HCT116 (cell line): ENCODE results near the gene SSNA1. TPM values are rescaled to one million over a fixed set of nuclear protein-coding genes. Genes with fewer than 3 reads are reported as not detected.

Source experiments
- ATAC-seq: fragments of 200-7000 bp; cut with Tn5 transposase; 2 replicates; pipeline ENCODE4 v1.9.1; 2020; ENCODE audit warnings: mild to moderate bottlenecking, moderate library complexity
- BruUV-seq: library from RNA; stranded (reverse); fragments of 400-500 nt; replicated peaks from 2 replicates; lab custom pipeline; 2021; lab: Mats Ljungman, UMichigan
- CTCF ChIA-PET: fragments of 300-600 bp; sonication (Branson Sonifier 250); formaldehyde crosslinking; loops from one replicate; lab custom pipeline; 2021; ENCODE audit warnings: antibody characterized with exemption; lab: Charles Lee
- POLR2A ChIA-PET: fragments of 300-600, 350-600 bp; sonication (Branson Sonifier 250); formaldehyde crosslinking; loops from one replicate; lab custom pipeline; 2021; ENCODE audit warnings: antibody characterized with exemption; lab: Charles Lee
- RAD21 ChIA-PET, 2 experiments: fragments of 300-600 bp; sonication (Branson Sonifier 250); formaldehyde crosslinking; loops; one replicate each; lab custom pipeline; 2023; ENCODE audit warnings: low total read pairs in 2 of 2; ENCODE audit not compliant: uncharacterized antibody in 2 of 2, unreplicated experiment in 2 of 2, low non-redundant PET in 1 of 2; lab: Charles Lee
- DNase-seq: peaks from one replicate; pipeline ENCODE4 v3.0.0-alpha.2; 2010; ENCODE audit warnings: low read depth, low spot score
- H2AFZ ChIP-seq: fragments of 200-600 bp; shearing (Covaris generic), sonication (generic); 2 replicates; pipeline ENCODE4 v1.6.1; 2017; ENCODE audit warnings: low read depth, mixed run types, mixed read lengths, antibody characterized with exemption, low read length; ENCODE audit not compliant: poor library complexity, severe bottlenecking
- H3K27ac ChIP-seq: 2 replicates; pipeline ENCODE4 v1.5.1; 2012; ENCODE audit warnings: low read depth, low read length
- H3K27me3 ChIP-seq: fragments of 200-600 bp; sonication (generic); 2 replicates; pipeline ENCODE4 v1.6.1; 2016; ENCODE audit warnings: mixed run types, low read length, mixed read lengths; ENCODE audit not compliant: insufficient read depth
- H3K36me3 ChIP-seq, 2 experiments: fragments of 200-500 bp in 1 of 2; fragments of 200-600 bp in 1 of 2; sonication (Bioruptor generic) in 1 of 2; sonication (generic) in 1 of 2; 2 replicates each; pipeline versions ENCODE4 v1.5.1 to v1.6.1; 2014 to 2016; ENCODE audit warnings: low read length in 2 of 2, inconsistent platforms in 1 of 2, mixed read lengths in 1 of 2, mixed run types in 1 of 2; ENCODE audit not compliant: insufficient read depth in 2 of 2, control insufficient read depth in 1 of 2
- H3K4me1 ChIP-seq, 2 experiments: fragments of 200-600 bp in 1 of 2; sonication (generic) in 1 of 2; 2 replicates each; pipeline versions ENCODE4 v1.5.1 to v1.6.1; 2012 to 2017; ENCODE audit warnings: low read length in 2 of 2, inconsistent platforms in 1 of 2, mild to moderate bottlenecking in 1 of 2, mixed read lengths in 1 of 2, mixed run types in 1 of 2, moderate library complexity in 1 of 2; ENCODE audit not compliant: insufficient read depth in 2 of 2, control insufficient read depth in 1 of 2
- H3K4me2 ChIP-seq: fragments of 200-600 bp; sonication (generic); 2 replicates; pipeline ENCODE4 v1.6.1; 2017; ENCODE audit warnings: mixed run types, low read length, mixed read lengths
- H3K4me3 ChIP-seq, 2 experiments: fragments of 200-600 bp in 1 of 2; sonication (generic) in 1 of 2; replicated peaks in 1 of 2; 2 replicates each; pipeline ENCODE4 v1.5.1; 2011 to 2016; ENCODE audit warnings: low read length in 2 of 2, control low read depth in 1 of 2, low read depth in 1 of 2, mild to moderate bottlenecking in 1 of 2, mixed read lengths in 1 of 2, mixed run types in 1 of 2
- H3K79me2 ChIP-seq: fragments of 200-600 bp; sonication (generic); 2 replicates; pipeline ENCODE4 v1.6.1; 2017; ENCODE audit warnings: mild to moderate bottlenecking, mixed run types, low read length, moderate library complexity, mixed read lengths; ENCODE audit not compliant: insufficient read depth
- H3K9ac ChIP-seq: fragments of 200-600 bp; sonication (generic); 2 replicates; pipeline ENCODE4 v1.6.1; 2016; ENCODE audit warnings: low read length, mixed read lengths
- H3K9me2 ChIP-seq: fragments of 200-600 bp; sonication (generic), shearing (Covaris generic); 2 replicates; pipeline ENCODE4 v1.6.1; 2017; ENCODE audit warnings: mixed run types, mild to moderate bottlenecking, moderate library complexity; ENCODE audit not compliant: insufficient read depth
- H3K9me3 ChIP-seq, 2 experiments: fragments of 200-500 bp in 1 of 2; fragments of 200-600 bp in 1 of 2; sonication (Bioruptor generic) in 1 of 2; sonication (generic) in 1 of 2; 2 replicates each; pipeline ENCODE4 v1.6.1; 2014 to 2017; ENCODE audit warnings: low read length in 2 of 2, mixed read lengths in 2 of 2, inconsistent platforms in 1 of 2, low read depth in 1 of 2, mild to moderate bottlenecking in 1 of 2, mixed run types in 1 of 2, moderate library complexity in 1 of 2; ENCODE audit not compliant: control insufficient read depth in 1 of 2, insufficient read depth in 1 of 2
- H4K20me1 ChIP-seq: fragments of 200-600 bp; sonication (generic), shearing (Covaris generic); 2 replicates; pipeline ENCODE4 v1.6.1; 2017; ENCODE audit warnings: mixed run types, mild to moderate bottlenecking, moderate library complexity; ENCODE audit not compliant: insufficient read depth
- CBX3 ChIP-seq: IDR thresholded peaks from 2 replicates; pipeline ENCODE4 v1.6.1; 2012; ENCODE audit warnings: low read depth
- EZH2 ChIP-seq: fragments of 200-600 bp; sonication (generic); IDR thresholded peaks from 2 replicates; pipeline ENCODE4 v1.6.1; 2017; ENCODE audit warnings: antibody characterized with exemption, mixed run types
- FOSL1 ChIP-seq: IDR thresholded peaks from 2 replicates; pipeline ENCODE4 v1.6.1; 2012; ENCODE audit warnings: low read depth
- POLR2AphosphoS5 ChIP-seq: IDR thresholded peaks from 2 replicates; pipeline ENCODE4 v1.6.1; 2011; ENCODE audit warnings: mild to moderate bottlenecking, low read depth, low read length, moderate library complexity
- RAD21 ChIP-seq: IDR thresholded peaks from 2 replicates; pipeline ENCODE4 v1.6.1; 2012; ENCODE audit warnings: low read depth, mild to moderate bottlenecking
- SIN3A ChIP-seq: IDR thresholded peaks from 2 replicates; pipeline ENCODE4 v1.6.1; 2012; ENCODE audit warnings: low read depth
- SP1 ChIP-seq: IDR thresholded peaks from 2 replicates; pipeline ENCODE4 v1.6.1; 2012; ENCODE audit warnings: low read depth
- SRF ChIP-seq: IDR thresholded peaks from 2 replicates; pipeline ENCODE4 v1.6.1; 2012; ENCODE audit warnings: low read depth
- TCF7L2 ChIP-seq: IDR thresholded peaks from 2 replicates; pipeline ENCODE4 v1.7.0; 2011; ENCODE audit warnings: borderline replicate concordance, inconsistent platforms; ENCODE audit not compliant: insufficient read depth, insufficient read length; ENCODE audit errors: extremely low read depth
- intact Hi-C: fragments of 100-400 bp; cut with micrococcal nuclease; formaldehyde crosslinking; loops from 2 replicates; pipeline ENCODE4 v1.10.0; 2022
- total RNA-seq: library from RNA; stranded (reverse); gene quantifications from one replicate; pipeline ENCODE4 v1.2.1, GENCODE V29; 2021; ENCODE audit not compliant: unreplicated experiment
- TF ChIP-seq, protein P1 (sequence below): IDR thresholded peaks from 2 replicates; pipeline ENCODE4 v1.6.1; 2012; ENCODE audit warnings: low read depth
- TF ChIP-seq, protein P2 (sequence below): IDR thresholded peaks from 2 replicates; pipeline ENCODE4 v1.6.1; 2011; ENCODE audit warnings: mild to moderate bottlenecking, low read length, moderate library complexity; ENCODE audit not compliant: insufficient replicate concordance; ENCODE audit errors: extremely low read depth
- TF ChIP-seq, protein P3 (sequence below): IDR thresholded peaks from 2 replicates; pipeline ENCODE4 v1.6.1; 2012
- TF ChIP-seq, protein P4 (sequence below): IDR thresholded peaks from 2 replicates; pipeline ENCODE4 v1.6.1; 2012
- TF ChIP-seq, protein P5 (sequence below), 3 experiments: fragments of 200-600 bp in 1 of 3; sonication (generic) in 1 of 3; IDR thresholded peaks in 2 of 3; conservative IDR thresholded peaks in 1 of 3; 2 replicates each; pipeline ENCODE4 v1.5.1; 2012 to 2017; ENCODE audit warnings: low read depth in 2 of 3, low read length in 2 of 3, antibody characterized with exemption in 1 of 3, borderline replicate concordance in 1 of 3, control low read depth in 1 of 3, mild to moderate bottlenecking in 1 of 3, mixed read lengths in 1 of 3, mixed run types in 1 of 3, moderate library complexity in 1 of 3; ENCODE audit not compliant: insufficient read depth in 1 of 3

SSNA1 gene
- total RNA-seq, 1 experiment from 2014 or later: 84.7 TPM

DNA sequence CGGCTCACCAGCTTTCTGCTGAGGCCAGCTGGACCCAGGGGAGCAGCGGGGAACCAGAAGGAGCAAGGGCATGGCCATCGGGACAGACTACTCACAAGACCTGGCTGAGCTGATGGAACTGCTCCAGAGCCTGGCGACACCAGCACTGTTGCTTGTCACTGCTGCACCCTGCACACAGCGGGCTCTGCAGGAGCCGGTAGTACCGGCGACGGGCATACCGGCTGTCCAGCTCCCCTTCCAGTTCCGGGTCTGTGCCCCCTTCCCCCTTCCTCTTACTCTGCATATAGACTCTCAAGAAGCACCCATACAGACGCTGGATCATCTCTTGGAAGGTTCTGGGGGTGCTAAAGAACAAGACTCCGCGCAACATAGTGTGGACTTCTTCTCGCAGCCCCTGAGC lies 1.1 kb upstream of the SSNA1 start:
- no peak overlapping the region for H3K27ac ChIP-seq
- POLR2A ChIA-PET: interaction anchor here (0.6 to 3.5 kb wide), 4 partner anchors 11 to 54 kb away, joined by 3 to 20 read pairs (median 8); partner anchors contain the start of gene TUBB4B
- CTCF ChIA-PET: no interaction called here
- RAD21 ChIA-PET: no interaction called here
- no peaks in the 10 kb centered on the region for H3K27me3 ChIP-seq
- intact Hi-C loops: loop anchor here (5.0 kb wide), 1 partner anchor 40 kb away; the partner anchor contains the start of genes CYSRT1 and RNF224
- H3K4me1 ChIP-seq: peaks cover 16 to 33% of the 10 kb centered on the region in 2 experiments
- peak overlapping the region; percentile 98 for H3K4me2 ChIP-seq
- H3K4me3 ChIP-seq: peak overlapping the region; percentile 98 to 100
- DNase-seq (no peak), ATAC-seq (no peak)
- no peaks in the 10 kb centered on the region for H4K20me1 ChIP-seq
- H3K9me3 ChIP-seq: no peaks in the 10 kb centered on the region
- H3K9ac ChIP-seq: peak overlapping the region; percentile 94
- BruUV-seq: no TSS peak
- H3K9me2 ChIP-seq: no peaks in the 10 kb centered on the region
- peaks cover 52% of the 10 kb centered on the region for H3K79me2 ChIP-seq
- H3K36me3 ChIP-seq: peaks cover 0 to 23% of the 10 kb centered on the region in 2 experiments; a peak in 1 of 4 replicates
- TF ChIP-seq, protein P1, sequence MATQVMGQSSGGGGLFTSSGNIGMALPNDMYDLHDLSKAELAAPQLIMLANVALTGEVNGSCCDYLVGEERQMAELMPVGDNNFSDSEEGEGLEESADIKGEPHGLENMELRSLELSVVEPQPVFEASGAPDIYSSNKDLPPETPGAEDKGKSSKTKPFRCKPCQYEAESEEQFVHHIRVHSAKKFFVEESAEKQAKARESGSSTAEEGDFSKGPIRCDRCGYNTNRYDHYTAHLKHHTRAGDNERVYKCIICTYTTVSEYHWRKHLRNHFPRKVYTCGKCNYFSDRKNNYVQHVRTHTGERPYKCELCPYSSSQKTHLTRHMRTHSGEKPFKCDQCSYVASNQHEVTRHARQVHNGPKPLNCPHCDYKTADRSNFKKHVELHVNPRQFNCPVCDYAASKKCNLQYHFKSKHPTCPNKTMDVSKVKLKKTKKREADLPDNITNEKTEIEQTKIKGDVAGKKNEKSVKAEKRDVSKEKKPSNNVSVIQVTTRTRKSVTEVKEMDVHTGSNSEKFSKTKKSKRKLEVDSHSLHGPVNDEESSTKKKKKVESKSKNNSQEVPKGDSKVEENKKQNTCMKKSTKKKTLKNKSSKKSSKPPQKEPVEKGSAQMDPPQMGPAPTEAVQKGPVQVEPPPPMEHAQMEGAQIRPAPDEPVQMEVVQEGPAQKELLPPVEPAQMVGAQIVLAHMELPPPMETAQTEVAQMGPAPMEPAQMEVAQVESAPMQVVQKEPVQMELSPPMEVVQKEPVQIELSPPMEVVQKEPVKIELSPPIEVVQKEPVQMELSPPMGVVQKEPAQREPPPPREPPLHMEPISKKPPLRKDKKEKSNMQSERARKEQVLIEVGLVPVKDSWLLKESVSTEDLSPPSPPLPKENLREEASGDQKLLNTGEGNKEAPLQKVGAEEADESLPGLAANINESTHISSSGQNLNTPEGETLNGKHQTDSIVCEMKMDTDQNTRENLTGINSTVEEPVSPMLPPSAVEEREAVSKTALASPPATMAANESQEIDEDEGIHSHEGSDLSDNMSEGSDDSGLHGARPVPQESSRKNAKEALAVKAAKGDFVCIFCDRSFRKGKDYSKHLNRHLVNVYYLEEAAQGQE: no peak
- TF ChIP-seq, protein P2, sequence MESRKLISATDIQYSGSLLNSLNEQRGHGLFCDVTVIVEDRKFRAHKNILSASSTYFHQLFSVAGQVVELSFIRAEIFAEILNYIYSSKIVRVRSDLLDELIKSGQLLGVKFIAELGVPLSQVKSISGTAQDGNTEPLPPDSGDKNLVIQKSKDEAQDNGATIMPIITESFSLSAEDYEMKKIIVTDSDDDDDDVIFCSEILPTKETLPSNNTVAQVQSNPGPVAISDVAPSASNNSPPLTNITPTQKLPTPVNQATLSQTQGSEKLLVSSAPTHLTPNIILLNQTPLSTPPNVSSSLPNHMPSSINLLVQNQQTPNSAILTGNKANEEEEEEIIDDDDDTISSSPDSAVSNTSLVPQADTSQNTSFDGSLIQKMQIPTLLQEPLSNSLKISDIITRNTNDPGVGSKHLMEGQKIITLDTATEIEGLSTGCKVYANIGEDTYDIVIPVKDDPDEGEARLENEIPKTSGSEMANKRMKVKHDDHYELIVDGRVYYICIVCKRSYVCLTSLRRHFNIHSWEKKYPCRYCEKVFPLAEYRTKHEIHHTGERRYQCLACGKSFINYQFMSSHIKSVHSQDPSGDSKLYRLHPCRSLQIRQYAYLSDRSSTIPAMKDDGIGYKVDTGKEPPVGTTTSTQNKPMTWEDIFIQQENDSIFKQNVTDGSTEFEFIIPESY: no peak
- no peak for TF ChIP-seq SIN3A
- no peak for TF ChIP-seq RAD21
- TF ChIP-seq FOSL1: no peak
- TF ChIP-seq TCF7L2: no peak
- no peak for TF ChIP-seq POLR2AphosphoS5
- no peak for TF ChIP-seq SP1
- TF ChIP-seq, protein P3, sequence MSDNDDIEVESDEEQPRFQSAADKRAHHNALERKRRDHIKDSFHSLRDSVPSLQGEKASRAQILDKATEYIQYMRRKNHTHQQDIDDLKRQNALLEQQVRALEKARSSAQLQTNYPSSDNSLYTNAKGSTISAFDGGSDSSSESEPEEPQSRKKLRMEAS: no peak
- TF ChIP-seq CBX3: no peak
- TF ChIP-seq, protein P4, sequence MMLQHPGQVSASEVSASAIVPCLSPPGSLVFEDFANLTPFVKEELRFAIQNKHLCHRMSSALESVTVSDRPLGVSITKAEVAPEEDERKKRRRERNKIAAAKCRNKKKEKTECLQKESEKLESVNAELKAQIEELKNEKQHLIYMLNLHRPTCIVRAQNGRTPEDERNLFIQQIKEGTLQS: no peak
- TF ChIP-seq, protein P5, sequence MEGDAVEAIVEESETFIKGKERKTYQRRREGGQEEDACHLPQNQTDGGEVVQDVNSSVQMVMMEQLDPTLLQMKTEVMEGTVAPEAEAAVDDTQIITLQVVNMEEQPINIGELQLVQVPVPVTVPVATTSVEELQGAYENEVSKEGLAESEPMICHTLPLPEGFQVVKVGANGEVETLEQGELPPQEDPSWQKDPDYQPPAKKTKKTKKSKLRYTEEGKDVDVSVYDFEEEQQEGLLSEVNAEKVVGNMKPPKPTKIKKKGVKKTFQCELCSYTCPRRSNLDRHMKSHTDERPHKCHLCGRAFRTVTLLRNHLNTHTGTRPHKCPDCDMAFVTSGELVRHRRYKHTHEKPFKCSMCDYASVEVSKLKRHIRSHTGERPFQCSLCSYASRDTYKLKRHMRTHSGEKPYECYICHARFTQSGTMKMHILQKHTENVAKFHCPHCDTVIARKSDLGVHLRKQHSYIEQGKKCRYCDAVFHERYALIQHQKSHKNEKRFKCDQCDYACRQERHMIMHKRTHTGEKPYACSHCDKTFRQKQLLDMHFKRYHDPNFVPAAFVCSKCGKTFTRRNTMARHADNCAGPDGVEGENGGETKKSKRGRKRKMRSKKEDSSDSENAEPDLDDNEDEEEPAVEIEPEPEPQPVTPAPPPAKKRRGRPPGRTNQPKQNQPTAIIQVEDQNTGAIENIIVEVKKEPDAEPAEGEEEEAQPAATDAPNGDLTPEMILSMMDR (IDR thresholded peaks at IDR 0.05 in 2 of 3, conservative IDR thresholded peaks at IDR 0.05 in 1 of 3; ENCODE audit: borderline replicate concordance in 1 of 3, insufficient read depth in 1 of 3, low read depth in 2 of 3, low read length in 2 of 3): no peak
- no peak for TF ChIP-seq EZH2
- TF ChIP-seq SRF: no peak
- H2AFZ ChIP-seq: no peak overlapping the region
